ENCODE measurements around the gene ZC3H7A.

The ZC3H7A gene

DNA sequence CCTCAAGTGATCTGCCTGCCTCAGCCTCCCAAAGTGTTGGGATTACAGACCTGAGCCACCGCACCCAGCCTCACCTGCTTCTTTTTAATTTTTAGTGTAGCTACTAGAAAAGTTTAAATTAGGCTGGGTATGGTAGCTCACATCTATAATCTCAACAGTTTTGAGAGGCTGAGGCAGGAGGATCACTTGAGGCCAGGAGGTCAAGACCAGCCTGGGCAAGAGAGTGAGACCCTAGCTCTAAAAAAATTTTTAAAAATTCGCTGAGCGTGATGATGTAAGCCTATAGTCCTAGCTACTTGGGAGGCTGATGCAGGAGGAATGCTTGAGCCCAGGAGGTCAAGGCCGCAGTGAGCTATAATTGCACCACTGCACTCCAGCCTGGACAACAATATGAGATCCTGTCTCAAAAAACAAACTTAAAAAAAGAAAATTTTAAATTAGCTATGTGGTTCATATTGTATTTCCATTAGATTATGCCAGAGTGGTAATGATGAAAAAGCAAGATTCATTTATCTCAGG is 89.3 kb downstream of the ZC3H7A start:
- no peak for TF ChIP-seq CTCF (IDR thresholded peaks at IDR 0.05)

DNA sequence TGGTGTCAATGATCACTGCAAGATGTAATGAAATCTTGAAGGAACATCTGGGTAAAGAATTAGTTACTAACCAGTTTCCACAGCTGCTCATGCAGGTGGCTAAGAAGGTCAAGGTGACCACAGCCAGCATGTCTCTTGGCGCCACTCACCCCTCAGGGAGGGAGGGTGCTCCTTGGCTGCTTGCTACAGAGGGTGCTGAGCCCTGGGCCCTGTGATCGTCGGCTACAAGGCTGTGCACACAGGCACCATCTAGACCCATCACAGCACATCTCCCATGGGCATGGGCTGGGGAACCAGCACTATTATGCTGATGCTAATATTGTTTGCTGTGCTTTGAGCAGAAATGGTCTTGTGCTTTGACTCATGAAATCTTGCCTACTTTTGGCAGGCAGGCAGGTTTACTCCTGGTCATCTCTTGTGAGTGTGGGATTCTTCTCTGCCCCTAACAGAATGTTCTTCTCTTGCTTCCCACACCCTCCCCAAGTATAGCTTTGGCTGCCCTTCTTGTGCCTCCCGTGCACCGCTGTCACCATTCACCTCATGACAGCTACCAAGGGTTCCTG is 90.8 kb downstream of the ZC3H7A start:
- TF ChIP-seq CTCF (IDR thresholded peaks at IDR 0.05) = no peak

- no peak for TF ChIP-seq CTCF (IDR thresholded peaks at IDR 0.05)
Measured at GRCh38 chr16:11705311-11706025, 91.6 kb downstream of the ZC3H7A start.
